ENCODE measurements around the gene TEX38.
"Not testable (repeated sequence)": the region's sequence is repeated elsewhere in the genome, so short reads cannot be mapped to it uniquely, and the experiment has no call there.

DNA sequence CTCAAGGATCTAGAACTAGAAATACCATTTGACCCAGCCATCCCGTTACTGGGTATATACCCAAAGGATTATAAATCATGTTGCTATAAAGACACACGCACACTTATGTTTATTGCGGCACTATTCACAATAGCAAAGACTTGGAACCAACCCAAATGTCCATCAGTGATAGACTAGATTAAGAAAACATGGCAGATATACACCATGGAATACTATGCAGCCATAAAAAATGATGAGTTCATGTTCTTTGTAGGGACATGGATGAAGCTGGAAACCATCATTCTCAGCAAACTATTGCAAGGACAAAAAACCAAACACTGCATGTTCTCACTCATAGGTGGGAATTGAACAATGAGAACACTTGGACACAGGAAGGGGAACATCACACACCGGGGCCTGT lies 23.0 kb downstream of the TEX38 start:
- TF ChIP-seq, protein P1, sequence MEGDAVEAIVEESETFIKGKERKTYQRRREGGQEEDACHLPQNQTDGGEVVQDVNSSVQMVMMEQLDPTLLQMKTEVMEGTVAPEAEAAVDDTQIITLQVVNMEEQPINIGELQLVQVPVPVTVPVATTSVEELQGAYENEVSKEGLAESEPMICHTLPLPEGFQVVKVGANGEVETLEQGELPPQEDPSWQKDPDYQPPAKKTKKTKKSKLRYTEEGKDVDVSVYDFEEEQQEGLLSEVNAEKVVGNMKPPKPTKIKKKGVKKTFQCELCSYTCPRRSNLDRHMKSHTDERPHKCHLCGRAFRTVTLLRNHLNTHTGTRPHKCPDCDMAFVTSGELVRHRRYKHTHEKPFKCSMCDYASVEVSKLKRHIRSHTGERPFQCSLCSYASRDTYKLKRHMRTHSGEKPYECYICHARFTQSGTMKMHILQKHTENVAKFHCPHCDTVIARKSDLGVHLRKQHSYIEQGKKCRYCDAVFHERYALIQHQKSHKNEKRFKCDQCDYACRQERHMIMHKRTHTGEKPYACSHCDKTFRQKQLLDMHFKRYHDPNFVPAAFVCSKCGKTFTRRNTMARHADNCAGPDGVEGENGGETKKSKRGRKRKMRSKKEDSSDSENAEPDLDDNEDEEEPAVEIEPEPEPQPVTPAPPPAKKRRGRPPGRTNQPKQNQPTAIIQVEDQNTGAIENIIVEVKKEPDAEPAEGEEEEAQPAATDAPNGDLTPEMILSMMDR (conservative IDR thresholded peaks at IDR 0.05 in 1 of 2, IDR thresholded peaks at IDR 0.05 in 1 of 2; ENCODE audit: extremely low read depth in 1 of 2, insufficient read depth in 1 of 2, low read depth in 1 of 2, low read length in 2 of 2) = not testable (repeated sequence)
- not testable (repeated sequence) for TF ChIP-seq EZH2 (IDR thresholded peaks at IDR 0.05; ENCODE audit: borderline replicate concordance, low read length)
